Spleen (tissue), 7 donors: Measurements from ENCODE around the gene NCAPD3.

Experiments
- CTCF ChIP-seq, 11 experiments: fragments of 200-600 bp in 7 of 11; fragments of 450-650 bp in 4 of 11; sonication (generic) in 4 of 11; IDR thresholded peaks in 8 of 11; conservative IDR thresholded peaks in 3 of 11; 1 replicate in 7 of 11; 2 replicates in 4 of 11; pipeline versions ENCODE4 v1.4.0 to v1.8.0; 2016 to 2021; ENCODE audit warnings: antibody characterized with exemption in 11 of 11, inconsistent platforms in 4 of 11, mild to moderate bottlenecking in 1 of 11
- POLR2A ChIP-seq, 3 donors: fragments of 450-650 bp; IDR thresholded peaks; one replicate each; pipeline ENCODE4 v1.5.1; 2017; ENCODE audit warnings: antibody characterized with exemption in 3 of 3, mild to moderate bottlenecking in 1 of 3
- donor health status: DM: no; HTN: no; CAD: no; lungs with moderate emphysema.
- donor health status: DM: no; HTN: no; CAD: no.
- donor health status: DM: no; HTN: no; CAD: no.

GRCh38 chr11:134124660-134125451, 98.9 kb downstream of the NCAPD3 start:
- no peak for TF ChIP-seq CTCF (IDR thresholded peaks at IDR 0.05 in 8 of 11, conservative IDR thresholded peaks at IDR 0.05 in 3 of 11)
- no peak for TF ChIP-seq POLR2A (IDR thresholded peaks at IDR 0.05)
